Vagina (tissue), 2 donors: ENCODE results near the gene TCN1. TPM values are rescaled to one million over a fixed set of nuclear protein-coding genes. Genes with fewer than 3 reads are reported as not detected.

Experiments used
- DNase-seq, 2 donors: peaks; one replicate each; pipeline ENCODE4 v3.0.0-alpha.2; 2017; ENCODE audit errors: extremely low spot score in 2 of 2
- H3K27ac ChIP-seq: fragments of 200-600 bp; sonication (generic); one replicate; pipeline ENCODE4 v1.5.1; 2019
- H3K27me3 ChIP-seq: fragments of 200-600 bp; sonication (generic); one replicate; pipeline ENCODE4 v1.5.1; 2019
- H3K36me3 ChIP-seq, 2 donors: fragments of 200-600 bp; sonication (generic); one replicate each; pipeline ENCODE4 v1.5.1; 2017 to 2019
- H3K4me1 ChIP-seq: fragments of 200-600 bp; sonication (generic); one replicate; pipeline ENCODE4 v1.5.1; 2019
- H3K4me3 ChIP-seq, 2 donors: fragments of 200-600 bp; sonication (generic); 1 replicate in 1 of 2; 2 replicates in 1 of 2; pipeline ENCODE4 v1.5.1; 2016 to 2019
- H3K9me3 ChIP-seq: fragments of 200-600 bp; sonication (generic); one replicate; pipeline ENCODE4 v1.5.1; 2019
- POLR2A ChIP-seq, 2 donors: fragments of 450-650 bp; IDR thresholded peaks; one replicate each; pipeline ENCODE4 v1.6.1; 2017; ENCODE audit warnings: antibody characterized with exemption in 2 of 2, mild to moderate bottlenecking in 2 of 2, moderate library complexity in 2 of 2
- POLR2AphosphoS5 ChIP-seq, 2 donors: sonication (generic); formaldehyde crosslinking; IDR thresholded peaks; one replicate each; pipeline ENCODE4 v1.9.0; 2017; ENCODE audit warnings: antibody characterized with exemption in 2 of 2, mild to moderate bottlenecking in 2 of 2, low read depth in 1 of 2; ENCODE audit not compliant: insufficient read depth in 1 of 2
- intact Hi-C: fragments of 100-400 bp; cut with DNase I; formaldehyde crosslinking; loops from one replicate; pipeline ENCODE4 v1.15.1; 2023
- total RNA-seq: library from RNA; depleted of rRNA; stranded (reverse); fragments of >200 nt; gene quantifications from one replicate; pipeline ENCODE4 v1.2.3, GENCODE V29; 2016
- TF ChIP-seq, protein P1 (sequence below), 3 experiments: fragments of 450-650 bp in 2 of 3; fragments of 200-600 bp in 1 of 3; sonication (generic) in 1 of 3; IDR thresholded peaks; one replicate each; pipeline ENCODE4 v1.5.1; 2017 to 2019; ENCODE audit warnings: antibody characterized with exemption in 3 of 3, mild to moderate bottlenecking in 2 of 3, moderate library complexity in 2 of 3

The TCN1 gene
- total RNA-seq, 1 donor from 2014 or later: 8.1 TPM

DNA sequence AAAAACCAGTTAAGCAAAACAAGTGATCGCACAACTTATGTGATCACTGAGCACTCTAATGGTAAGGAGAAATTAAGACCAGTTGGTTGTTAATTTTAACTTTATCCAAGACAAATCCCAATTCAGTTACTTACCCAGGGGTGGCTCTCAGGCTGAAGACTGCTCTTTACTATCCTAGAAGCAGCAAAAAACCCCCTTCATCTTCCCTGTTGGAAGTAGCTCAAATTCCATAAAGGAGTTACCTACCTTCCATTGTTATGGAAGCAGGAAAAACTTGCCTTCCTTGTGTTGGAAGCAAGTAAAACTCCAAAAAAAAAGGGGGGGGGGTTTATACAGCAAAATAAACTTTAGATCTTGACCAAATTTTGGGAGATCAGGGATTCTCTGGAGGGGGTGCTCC lies 50.5 kb downstream of the TCN1 start:
- no peak for DNase-seq
- intact Hi-C loops: no loop called here
- Histone ChIP-seq H3K27me3 (no peaks in the 10 kb centered on the region), H3K4me3 (no peak overlapping the region), H3K36me3 (no peaks in the 10 kb centered on the region), H3K27ac (no peak overlapping the region), H3K9me3 (no peaks in the 10 kb centered on the region), H3K4me1 (peaks cover 4% of the 10 kb centered on the region)
- no peak for TF ChIP-seq POLR2A (IDR thresholded peaks at IDR 0.05)
- TF ChIP-seq, protein P1, sequence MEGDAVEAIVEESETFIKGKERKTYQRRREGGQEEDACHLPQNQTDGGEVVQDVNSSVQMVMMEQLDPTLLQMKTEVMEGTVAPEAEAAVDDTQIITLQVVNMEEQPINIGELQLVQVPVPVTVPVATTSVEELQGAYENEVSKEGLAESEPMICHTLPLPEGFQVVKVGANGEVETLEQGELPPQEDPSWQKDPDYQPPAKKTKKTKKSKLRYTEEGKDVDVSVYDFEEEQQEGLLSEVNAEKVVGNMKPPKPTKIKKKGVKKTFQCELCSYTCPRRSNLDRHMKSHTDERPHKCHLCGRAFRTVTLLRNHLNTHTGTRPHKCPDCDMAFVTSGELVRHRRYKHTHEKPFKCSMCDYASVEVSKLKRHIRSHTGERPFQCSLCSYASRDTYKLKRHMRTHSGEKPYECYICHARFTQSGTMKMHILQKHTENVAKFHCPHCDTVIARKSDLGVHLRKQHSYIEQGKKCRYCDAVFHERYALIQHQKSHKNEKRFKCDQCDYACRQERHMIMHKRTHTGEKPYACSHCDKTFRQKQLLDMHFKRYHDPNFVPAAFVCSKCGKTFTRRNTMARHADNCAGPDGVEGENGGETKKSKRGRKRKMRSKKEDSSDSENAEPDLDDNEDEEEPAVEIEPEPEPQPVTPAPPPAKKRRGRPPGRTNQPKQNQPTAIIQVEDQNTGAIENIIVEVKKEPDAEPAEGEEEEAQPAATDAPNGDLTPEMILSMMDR (IDR thresholded peaks at IDR 0.05): no peak
- no peak for TF ChIP-seq POLR2AphosphoS5 (IDR thresholded peaks at IDR 0.05; ENCODE audit: insufficient read depth in 1 of 2, low read depth in 1 of 2)

DNA sequence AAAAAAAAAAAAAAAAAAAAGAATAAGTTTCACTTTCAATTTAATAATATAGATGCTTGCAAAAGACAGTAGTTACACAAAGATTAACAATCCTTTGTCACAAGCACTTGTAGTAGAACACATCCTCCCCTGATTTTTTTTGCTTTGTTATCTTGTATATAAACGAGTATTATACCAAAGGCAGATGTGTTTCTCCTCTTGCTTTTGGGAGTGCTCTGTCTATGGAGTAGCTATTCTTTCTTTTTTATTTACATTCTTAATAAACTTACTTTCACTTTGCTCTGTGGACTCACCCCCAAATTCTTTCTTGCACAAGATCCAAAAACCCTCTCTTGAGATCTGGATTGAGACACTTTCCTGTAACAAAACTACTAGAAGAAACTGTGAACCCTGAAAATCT lies 52.3 kb downstream of the TCN1 start:
- no peak for TF ChIP-seq POLR2A (IDR thresholded peaks at IDR 0.05)
- no peak for TF ChIP-seq POLR2AphosphoS5 (IDR thresholded peaks at IDR 0.05; ENCODE audit: insufficient read depth in 1 of 2, low read depth in 1 of 2)
- TF ChIP-seq, protein P1 (IDR thresholded peaks at IDR 0.05): no peak

DNA sequence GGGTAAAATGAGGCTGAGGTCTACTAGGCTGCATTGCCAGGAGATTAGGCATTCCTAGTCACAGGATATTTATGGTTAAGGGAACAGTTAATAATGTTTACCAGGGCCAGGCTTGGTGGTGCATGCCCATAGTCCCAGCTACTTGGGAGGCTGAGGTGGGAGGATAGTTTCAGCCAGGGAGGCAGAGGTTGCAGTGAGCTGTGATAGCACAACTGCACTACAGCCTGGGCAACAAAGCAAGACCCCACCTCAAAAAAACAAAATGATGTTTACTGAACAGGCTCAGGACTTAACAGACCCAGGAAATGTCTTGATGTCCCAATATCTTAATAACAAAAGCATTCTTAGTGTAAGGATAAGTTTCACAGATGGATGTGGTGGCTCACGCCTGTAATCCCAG lies 52.9 kb downstream of the TCN1 start:
- Histone ChIP-seq H3K36me3 (no peaks in the 10 kb centered on the region), H3K27me3 (no peaks in the 10 kb centered on the region), H3K4me3 (no peak overlapping the region), H3K4me1 (peaks cover 12% of the 10 kb centered on the region), H3K9me3 (no peaks in the 10 kb centered on the region), H3K27ac (no peak overlapping the region)
- no peak for DNase-seq
- TF ChIP-seq POLR2A (IDR thresholded peaks at IDR 0.05): no peak
- TF ChIP-seq, protein P1 (IDR thresholded peaks at IDR 0.05): no peak
- no peak for TF ChIP-seq POLR2AphosphoS5 (IDR thresholded peaks at IDR 0.05; ENCODE audit: insufficient read depth in 1 of 2, low read depth in 1 of 2)
- intact Hi-C loops: no loop called here

More for the DNA sequence above, 52.3 kb downstream of the TCN1 start:
- no peak for DNase-seq
- H3K4me3 ChIP-seq: no peak overlapping the region
- H3K27ac ChIP-seq: no peak overlapping the region
- intact Hi-C loops: no loop called here
- no peaks in the 10 kb centered on the region for H3K9me3 ChIP-seq
- no peaks in the 10 kb centered on the region for H3K27me3 ChIP-seq
- no peaks in the 10 kb centered on the region for H3K36me3 ChIP-seq
- H3K4me1 ChIP-seq: peaks cover 12% of the 10 kb centered on the region

DNA sequence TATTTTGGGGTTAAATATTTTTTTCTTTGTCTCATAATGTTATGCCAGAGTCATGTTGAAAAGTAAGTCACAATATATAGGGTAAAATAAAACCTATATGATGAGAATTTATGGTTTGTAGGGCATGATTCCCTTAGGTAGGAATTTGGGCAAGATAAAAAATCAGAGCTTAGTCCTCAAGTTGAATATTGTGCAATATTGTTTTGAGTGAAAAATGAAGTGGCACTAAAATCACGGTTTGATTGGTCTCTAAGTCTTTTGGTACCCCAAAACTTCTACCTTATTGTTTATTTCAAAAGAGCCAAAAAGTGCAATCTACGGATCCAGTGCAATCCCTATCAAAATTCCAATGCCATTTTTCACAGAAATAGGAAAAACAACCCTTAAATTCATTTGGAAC lies 54.1 kb downstream of the TCN1 start:
- no peak for DNase-seq
- Histone ChIP-seq H3K4me1 (peaks cover 12% of the 10 kb centered on the region), H3K27me3 (no peaks in the 10 kb centered on the region), H3K9me3 (no peaks in the 10 kb centered on the region), H3K36me3 (peaks cover 0 to under 1% of the 10 kb centered on the region in 2 donors), H3K4me3 (no peak overlapping the region), H3K27ac (no peak overlapping the region)
- TF ChIP-seq POLR2AphosphoS5 (IDR thresholded peaks at IDR 0.05; ENCODE audit: insufficient read depth in 1 of 2, low read depth in 1 of 2): no peak
- TF ChIP-seq, protein P1 (IDR thresholded peaks at IDR 0.05): no peak
- TF ChIP-seq POLR2A (IDR thresholded peaks at IDR 0.05): no peak
- intact Hi-C loops: no loop called here

DNA sequence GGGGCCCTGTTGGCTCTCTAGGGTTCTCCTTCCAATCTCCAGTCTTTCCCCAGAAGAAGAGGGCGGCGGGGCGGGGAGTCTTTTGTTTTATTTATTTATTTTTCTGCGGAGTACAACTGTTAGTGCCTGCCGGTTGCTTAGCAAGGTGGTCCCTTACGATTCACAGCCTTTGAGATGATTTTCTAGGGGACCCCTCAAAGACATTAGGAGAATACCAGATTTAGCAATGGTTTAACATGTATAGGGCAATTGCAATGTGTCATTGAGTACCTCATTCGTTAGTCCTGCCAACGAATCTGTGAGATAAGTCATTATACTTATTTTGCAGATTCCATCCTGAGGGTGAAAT lies 55.4 kb downstream of the TCN1 start:
- H3K4me3 ChIP-seq: peak overlapping the region; percentile 74 to 75
- intact Hi-C loops: no loop called here

More for the DNA sequence above, 55.4 kb downstream of the TCN1 start:
- no peak for DNase-seq
- TF ChIP-seq POLR2AphosphoS5 (IDR thresholded peaks at IDR 0.05; ENCODE audit: insufficient read depth in 1 of 2, low read depth in 1 of 2) (no peak), POLR2A (IDR thresholded peaks at IDR 0.05) (no peak)
- TF ChIP-seq, protein P1 (IDR thresholded peaks at IDR 0.05): no peak
- Histone ChIP-seq H3K36me3 (peaks cover 0 to 13% of the 10 kb centered on the region in 2 donors), H3K9me3 (no peaks in the 10 kb centered on the region), H3K4me1 (peaks cover 12% of the 10 kb centered on the region), H3K27me3 (no peaks in the 10 kb centered on the region), H3K27ac (peak overlapping the region; percentile 80)
